ENCODE measurements around the gene OR6K3. TPM values are rescaled to one million over a fixed set of nuclear protein-coding genes. Genes with fewer than 3 reads are reported as not detected.

Gene OR6K3
- total RNA-seq, 2 experiments from 2014 or later: not detected

DNA sequence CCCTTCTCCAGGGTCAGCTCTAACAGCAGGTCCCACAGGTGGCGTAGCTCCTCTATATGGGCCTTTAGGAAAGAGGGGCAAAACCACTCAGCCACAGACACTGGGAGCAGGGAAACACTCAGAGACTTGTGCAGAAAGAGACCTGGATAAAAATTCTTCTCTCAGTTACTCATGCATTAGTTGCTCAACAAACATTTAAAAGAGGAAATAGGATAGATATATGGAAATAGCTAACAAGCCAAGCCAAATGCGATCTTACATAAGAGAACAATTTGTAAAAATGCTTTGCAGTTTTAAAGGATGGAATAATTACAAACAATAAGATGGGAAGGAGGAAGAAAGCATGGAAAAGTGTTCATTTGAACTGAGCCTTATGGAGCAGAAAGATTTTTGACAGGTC lies 38.9 kb downstream of the OR6K3 start:
- H3K36me3 Mint-ChIP-seq (ENCODE audit: low read depth): no peaks in the 10 kb centered on the region
- no peak for DNase-seq
- no peaks in the 10 kb centered on the region for H3K9me3 ChIP-seq (ENCODE audit: control insufficient read depth in 1 of 2, insufficient read depth in 1 of 2, low read length in 2 of 2)
- ChIA-PET POLR2A (no interaction called here), CTCF (no interaction called here)
- H3K27ac Mint-ChIP-seq: no peak overlapping the region
- H3K4me1 Mint-ChIP-seq (ENCODE audit: low read depth): no peaks in the 10 kb centered on the region
- TF ChIP-seq CTCF (IDR thresholded peaks at IDR 0.05): no peak
- H3K4me1 ChIP-seq (ENCODE audit: insufficient read depth, low read length): no peaks in the 10 kb centered on the region
- H3K36me3 ChIP-seq (ENCODE audit: insufficient read depth, low read length): no peaks in the 10 kb centered on the region
- H3K9me3 Mint-ChIP-seq: no peaks in the 10 kb centered on the region
- no peak overlapping the region for H3K27ac ChIP-seq (ENCODE audit: low read depth in 1 of 2, low read length in 2 of 2)
- no peak for ATAC-seq (ENCODE audit: poor library complexity)
- H3K27me3 Mint-ChIP-seq: peaks cover 35% of the 10 kb centered on the region
- intact Hi-C loops (cut with DNase I, micrococcal nuclease): no loop called here
- H3K4me3 ChIP-seq (ENCODE audit: low read length): no peak overlapping the region
- H3K27me3 ChIP-seq (ENCODE audit: control insufficient read depth in 1 of 2, insufficient read depth in 2 of 2, low read length in 2 of 2): peaks cover 0 to 6% of the 10 kb centered on the region in 2 experiments
- H3K4me3 Mint-ChIP-seq: no peak overlapping the region

GRCh38 chr1:158679289-158679688 lies 41.2 kb downstream of the OR6K3 start:
- ATAC-seq (ENCODE audit: poor library complexity) (no peak), DNase-seq (no peak)
- H3K36me3 ChIP-seq (ENCODE audit: insufficient read depth, low read length): no peaks in the 10 kb centered on the region
- no peak overlapping the region for H3K4me3 Mint-ChIP-seq
- no peaks in the 10 kb centered on the region for H3K4me1 ChIP-seq (ENCODE audit: insufficient read depth, low read length)
- CTCF ChIA-PET: no interaction called here
- no peak overlapping the region for H3K27ac ChIP-seq (ENCODE audit: low read depth in 1 of 2, low read length in 2 of 2)
- TF ChIP-seq CTCF (IDR thresholded peaks at IDR 0.05): no peak
- peaks cover 24% of the 10 kb centered on the region for H3K27me3 Mint-ChIP-seq
- H3K4me1 Mint-ChIP-seq (ENCODE audit: low read depth): no peaks in the 10 kb centered on the region
- H3K36me3 Mint-ChIP-seq (ENCODE audit: low read depth): no peaks in the 10 kb centered on the region
- no peaks in the 10 kb centered on the region for H3K9me3 ChIP-seq (ENCODE audit: control insufficient read depth in 1 of 2, insufficient read depth in 1 of 2, low read length in 2 of 2)
- intact Hi-C loops (cut with DNase I, micrococcal nuclease): loop anchor here in 1 of 2 experiments (2.0 kb wide), 1 partner anchor 40 kb away; no protein-coding TSS in a partner anchor
- H3K27ac Mint-ChIP-seq: no peak overlapping the region
- peaks cover 0 to 10% of the 10 kb centered on the region in 2 experiments for H3K27me3 ChIP-seq (ENCODE audit: control insufficient read depth in 1 of 2, insufficient read depth in 2 of 2, low read length in 2 of 2)
- H3K4me3 ChIP-seq (ENCODE audit: low read length): no peak overlapping the region
- H3K9me3 Mint-ChIP-seq: no peaks in the 10 kb centered on the region
- POLR2A ChIA-PET: no interaction called here

DNA sequence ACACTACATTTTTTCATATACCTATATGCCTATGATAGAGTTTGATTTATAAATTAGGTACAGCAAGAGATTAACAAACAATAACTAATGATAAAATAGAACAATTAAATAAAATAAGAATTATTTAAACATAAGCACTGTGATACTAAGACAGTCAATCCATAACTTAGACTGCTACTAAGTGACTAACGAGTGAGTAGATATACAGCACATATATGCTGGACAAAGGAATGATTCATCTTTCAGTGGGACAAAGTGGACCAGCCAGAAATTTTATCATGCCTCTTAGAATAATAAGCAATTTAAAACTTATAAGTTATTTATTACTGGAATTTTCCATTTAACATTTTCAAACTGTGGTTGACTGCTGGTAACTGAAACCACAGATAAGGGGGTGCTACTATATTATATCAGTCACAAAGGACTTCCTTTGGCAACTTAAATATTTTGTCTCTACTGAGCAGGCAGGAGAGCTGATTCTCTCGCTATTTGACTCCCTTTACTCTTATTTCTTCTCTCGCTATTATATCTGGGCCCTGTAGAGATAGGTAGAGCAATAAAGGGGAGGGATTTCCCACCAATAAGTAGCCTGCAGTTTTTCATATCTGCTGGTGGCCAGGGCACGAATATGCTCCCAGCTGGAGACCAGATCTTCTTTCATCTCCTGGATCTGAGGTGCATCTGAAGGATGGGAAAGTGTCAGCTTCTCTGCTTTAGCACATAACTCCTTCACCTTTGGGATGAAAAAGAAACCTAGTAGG lies 44.8 kb downstream of the OR6K3 start:
- no peak overlapping the region for H3K4me3 ChIP-seq (ENCODE audit: low read length)
- H3K27ac ChIP-seq (ENCODE audit: low read depth in 1 of 2, low read length in 2 of 2): no peak overlapping the region
- H3K36me3 ChIP-seq (ENCODE audit: insufficient read depth, low read length): no peaks in the 10 kb centered on the region
- H3K4me1 ChIP-seq (ENCODE audit: insufficient read depth, low read length): no peaks in the 10 kb centered on the region
- ChIA-PET POLR2A (interaction anchor here (0.8 kb wide), 1 partner anchor 21 kb away, joined by 3 read pairs; no protein-coding TSS in a partner anchor), CTCF (no interaction called here)
- no peak overlapping the region for H3K27ac Mint-ChIP-seq
- H3K4me3 Mint-ChIP-seq: no peak overlapping the region
- H3K27me3 ChIP-seq (ENCODE audit: control insufficient read depth in 1 of 2, insufficient read depth in 2 of 2, low read length in 2 of 2): peaks cover 0 to 5% of the 10 kb centered on the region in 2 experiments
- ATAC-seq (ENCODE audit: poor library complexity) (no peak), DNase-seq (no peak)
- H3K27me3 Mint-ChIP-seq: peaks cover 13% of the 10 kb centered on the region
- H3K9me3 Mint-ChIP-seq: no peaks in the 10 kb centered on the region
- no peak for TF ChIP-seq CTCF (IDR thresholded peaks at IDR 0.05)
- H3K4me1 Mint-ChIP-seq (ENCODE audit: low read depth): no peaks in the 10 kb centered on the region
- intact Hi-C loops (cut with DNase I, micrococcal nuclease): no loop called here
- no peaks in the 10 kb centered on the region for H3K36me3 Mint-ChIP-seq (ENCODE audit: low read depth)
- no peaks in the 10 kb centered on the region for H3K9me3 ChIP-seq (ENCODE audit: control insufficient read depth in 1 of 2, insufficient read depth in 1 of 2, low read length in 2 of 2)
